ENCODE results near the gene SLCO4A1. TPM values are rescaled to one million over a fixed set of nuclear protein-coding genes. Genes with fewer than 3 reads are reported as not detected.

SLCO4A1 gene
- total RNA-seq, 1 donor from 2014 or later: 160 TPM

- TF ChIP-seq CTCF (IDR thresholded peaks at IDR 0.05): no peak
- H3K27ac ChIP-seq: no peak overlapping the region
- DNase-seq (ENCODE audit: low spot score in 2 of 2): no peak
- no peak overlapping the region for H3K4me3 ChIP-seq
- no peaks in the 10 kb centered on the region for H3K27me3 ChIP-seq
- intact Hi-C loops (cut with DNase I): no loop called here
- no peaks in the 10 kb centered on the region for H3K9me3 ChIP-seq
- H3K36me3 ChIP-seq: no peaks in the 10 kb centered on the region
- H3K4me1 ChIP-seq: peaks cover 1 to 5% of the 10 kb centered on the region in 2 donors
Measured at GRCh38 chr20:62608218-62608565, 34.1 kb upstream of the SLCO4A1 start.

DNA sequence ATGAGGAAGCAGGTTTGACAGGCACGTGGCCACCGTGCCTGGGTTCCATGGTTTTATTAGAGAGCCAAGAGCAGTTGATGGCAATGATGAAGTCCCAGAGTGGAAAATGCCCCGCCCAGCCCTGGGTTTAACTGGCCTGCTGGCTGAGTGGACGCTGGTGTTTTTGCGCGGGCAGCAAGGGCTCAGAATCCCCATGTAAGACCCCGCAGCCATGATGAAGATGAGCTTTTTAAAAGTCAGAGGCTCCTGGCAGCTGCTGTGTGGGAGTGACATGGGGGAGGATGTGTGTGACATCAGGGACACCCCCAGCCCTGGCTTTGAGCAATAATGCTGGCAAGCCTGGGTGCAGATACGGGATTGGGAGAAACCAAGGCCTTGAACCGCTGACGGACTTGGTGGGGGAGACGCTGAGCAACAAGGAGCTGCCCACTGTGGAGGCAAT lies 33.0 kb upstream of the SLCO4A1 start:
- H3K9me3 ChIP-seq: no peaks in the 10 kb centered on the region
- no peaks in the 10 kb centered on the region for H3K36me3 ChIP-seq
- H3K4me1 ChIP-seq: peaks cover 0 to 5% of the 10 kb centered on the region in 2 donors
- no peak overlapping the region for H3K4me3 ChIP-seq
- DNase-seq (ENCODE audit: low spot score in 2 of 2): no peak
- no peak overlapping the region for H3K27ac ChIP-seq
- TF ChIP-seq CTCF (IDR thresholded peaks at IDR 0.05): no peak
- no peaks in the 10 kb centered on the region for H3K27me3 ChIP-seq
- intact Hi-C loops (cut with DNase I): no loop called here

DNA sequence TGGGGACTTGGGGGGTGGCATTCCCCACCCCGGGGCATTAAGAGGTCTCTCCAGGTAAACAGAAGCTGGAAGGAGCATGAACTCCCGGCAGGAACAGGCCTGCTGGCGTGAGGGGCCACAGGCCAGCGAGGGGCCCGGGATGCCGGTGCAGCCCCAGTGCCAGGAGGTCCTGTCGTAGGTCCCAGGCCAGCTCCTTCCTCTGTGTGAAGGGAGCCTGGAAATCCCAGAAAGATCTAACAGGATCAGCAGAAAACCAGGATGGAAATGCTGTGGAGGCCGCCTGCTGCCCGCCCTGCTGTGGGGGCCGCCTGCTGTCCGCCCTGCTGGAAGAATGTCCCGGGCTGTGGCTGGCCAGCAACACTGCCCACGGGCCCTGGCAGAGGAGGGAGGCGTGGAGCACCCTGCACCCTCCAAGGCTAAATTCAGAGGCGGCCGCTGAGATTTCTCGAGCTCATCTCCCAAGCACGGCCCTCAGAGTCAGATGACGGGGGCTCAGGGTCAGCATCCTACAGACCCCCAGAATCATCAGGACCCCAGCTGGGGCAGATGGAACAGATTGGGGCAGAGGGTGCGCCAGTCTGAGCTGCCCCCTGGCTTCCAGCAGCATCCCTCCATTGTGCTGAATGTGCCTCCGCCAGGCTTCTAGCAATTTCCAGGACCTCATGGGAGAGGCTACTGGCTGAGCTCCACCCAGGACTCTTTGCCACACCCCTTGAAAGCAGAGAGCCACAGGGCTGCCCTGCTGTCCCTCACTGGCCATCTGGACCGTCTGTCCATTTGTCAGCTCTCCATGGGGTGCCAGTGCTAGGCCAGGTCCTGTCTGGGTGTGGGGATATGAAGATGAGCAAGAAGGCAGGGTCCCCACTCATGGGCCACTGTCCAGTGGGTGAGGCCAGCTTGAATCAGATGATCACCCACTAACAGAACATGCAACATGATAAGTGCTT lies 32.2 kb upstream of the SLCO4A1 start:
- Histone ChIP-seq H3K36me3 (no peaks in the 10 kb centered on the region), H3K9me3 (no peaks in the 10 kb centered on the region), H3K27ac (no peak overlapping the region), H3K27me3 (no peaks in the 10 kb centered on the region), H3K4me1 (peaks cover 0 to 5% of the 10 kb centered on the region in 2 donors), H3K4me3 (no peak overlapping the region)
- no peak for DNase-seq (ENCODE audit: low spot score in 2 of 2)
- intact Hi-C loops (cut with DNase I): no loop called here
- no peak for TF ChIP-seq CTCF (IDR thresholded peaks at IDR 0.05)

DNA sequence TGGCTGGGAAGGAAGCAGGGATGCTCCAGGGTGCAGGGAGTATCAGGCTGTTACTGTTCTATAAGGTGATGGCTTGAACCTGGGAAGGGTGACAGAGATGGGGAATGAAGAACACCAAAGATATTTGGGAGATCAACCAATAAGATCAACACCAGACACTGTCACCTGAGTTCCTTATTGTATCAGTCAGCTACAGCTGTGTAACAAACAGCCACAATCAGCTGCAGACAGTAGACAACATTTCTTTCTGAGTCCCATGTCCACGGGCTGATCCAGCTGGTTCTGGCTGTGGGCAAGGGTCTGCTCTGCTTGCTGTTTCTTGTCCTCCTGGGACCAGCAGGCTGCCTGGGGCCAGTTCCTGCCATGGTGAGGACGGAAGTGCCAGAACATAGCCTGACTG lies 31.3 kb upstream of the SLCO4A1 start:
- H3K4me3 ChIP-seq: no peak overlapping the region
- no peak for DNase-seq (ENCODE audit: low spot score in 2 of 2)
- H3K27ac ChIP-seq: no peak overlapping the region
- TF ChIP-seq CTCF (IDR thresholded peaks at IDR 0.05): no peak
- intact Hi-C loops (cut with DNase I): no loop called here
- no peaks in the 10 kb centered on the region for H3K36me3 ChIP-seq
- no peaks in the 10 kb centered on the region for H3K9me3 ChIP-seq
- no peaks in the 10 kb centered on the region for H3K27me3 ChIP-seq
- peaks cover 0 to 5% of the 10 kb centered on the region in 2 donors for H3K4me1 ChIP-seq

DNA sequence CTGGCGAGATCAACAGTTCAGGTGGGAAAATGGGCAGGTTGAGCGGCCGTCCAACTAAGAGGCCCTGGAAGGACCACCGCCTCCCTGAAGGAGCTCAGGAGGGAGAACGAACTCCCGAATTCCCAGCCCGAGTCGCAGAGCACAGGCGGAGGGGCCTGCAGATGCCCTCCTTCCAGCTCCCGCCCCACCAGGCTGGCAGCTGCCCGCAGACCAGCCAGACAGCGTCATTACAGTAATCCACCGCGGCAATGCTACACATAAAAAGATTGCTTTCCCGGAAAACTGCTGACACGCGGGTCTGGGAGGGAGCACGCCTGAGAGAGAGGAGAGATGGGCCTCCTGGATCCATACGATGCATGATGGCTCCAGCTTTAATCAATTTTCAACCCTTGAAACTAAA lies 30.5 kb upstream of the SLCO4A1 start:
- no peak for DNase-seq (ENCODE audit: low spot score in 2 of 2)
- no peak overlapping the region for H3K4me3 ChIP-seq

More for the DNA sequence above, 30.5 kb upstream of the SLCO4A1 start:
- no peaks in the 10 kb centered on the region for H3K9me3 ChIP-seq
- H3K27ac ChIP-seq: no peak overlapping the region
- H3K36me3 ChIP-seq: no peaks in the 10 kb centered on the region
- H3K27me3 ChIP-seq: no peaks in the 10 kb centered on the region
- no peak for TF ChIP-seq CTCF (IDR thresholded peaks at IDR 0.05)
- no peaks in the 10 kb centered on the region for H3K4me1 ChIP-seq
- intact Hi-C loops (cut with DNase I): no loop called here

Data from ascending aorta (tissue), 2 donors.